GM18907 (cell line): Measurements from ENCODE around the gene SLC39A8.
A peak's percentile ranks its signal among the peaks of the same experiment; 100 is the strongest.
"Not testable (repeated sequence)": the region's sequence is repeated elsewhere in the genome, so short reads cannot be mapped to it uniquely, and the experiment has no call there.

Source experiments
- ATAC-seq: cut with Tn5 transposase; IDR thresholded peaks from one replicate; pipeline ENCODE4 v1.9.1; 2021; ENCODE audit warnings: mild to moderate bottlenecking, moderate library complexity; ENCODE audit not compliant: unreplicated experiment

The SLC39A8 gene

GRCh38 chr4:102344954-102345794 is at the start of gene SLC39A8:
TSS of gene SLC39A8 (minus strand) at chr4:102345482. CDS start at chr4:102344662, 820 bp downstream.
- peak; percentile 91 for ATAC-seq

DNA sequence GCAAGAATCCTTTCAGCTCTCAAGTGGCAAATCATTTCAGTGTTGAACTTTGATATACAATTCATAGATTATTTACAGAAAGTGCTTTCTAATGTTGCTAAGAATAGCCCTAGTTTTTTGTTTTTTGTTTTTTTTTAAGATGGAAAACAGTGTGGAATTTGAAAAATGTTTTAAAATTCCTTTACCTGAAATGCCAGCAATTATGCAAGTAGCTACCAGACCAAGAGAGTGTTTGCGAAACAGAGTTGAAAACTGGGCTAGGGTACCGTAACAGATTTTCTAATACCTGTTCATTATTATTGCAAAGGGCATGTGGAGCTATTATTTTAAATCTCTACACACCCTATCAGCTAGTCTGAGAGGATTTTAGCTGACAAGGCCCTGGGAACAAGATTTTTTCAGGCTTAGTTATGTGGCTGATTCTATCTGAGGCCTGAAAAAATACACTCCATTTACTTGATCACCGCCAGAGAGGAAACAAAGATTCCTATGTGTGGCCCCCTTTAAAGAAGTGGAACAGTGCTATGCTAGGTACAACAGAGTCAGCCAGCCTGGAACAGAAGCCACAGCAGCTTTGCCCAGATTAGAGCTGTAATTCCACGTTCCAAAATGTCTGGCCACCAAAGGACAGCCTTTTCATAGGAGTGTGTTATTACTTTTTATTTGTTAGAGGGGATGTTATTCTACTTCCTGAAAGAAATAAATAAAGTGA is 46.9 kb upstream of the SLC39A8 start:
- ATAC-seq, result no peak

DNA sequence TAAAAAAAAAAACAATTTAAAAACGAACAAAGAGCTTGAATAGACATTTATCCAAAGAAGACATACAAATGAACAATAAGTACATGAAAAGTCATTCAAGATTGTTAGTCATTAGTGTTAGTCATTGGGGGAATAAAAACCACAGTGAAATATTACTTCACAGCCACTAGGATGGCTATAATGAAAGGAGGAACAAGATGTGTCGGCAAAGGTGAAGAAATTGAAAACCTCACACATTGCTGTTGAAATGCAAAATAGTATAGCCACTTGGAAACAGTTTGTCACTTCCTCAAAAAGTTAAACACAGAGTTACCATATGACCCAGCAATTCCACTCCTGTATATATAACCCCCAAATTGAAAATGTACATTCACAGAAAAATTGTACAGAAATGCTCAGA is 45.2 kb upstream of the SLC39A8 start:
- ATAC-seq, result peak; percentile 93

DNA sequence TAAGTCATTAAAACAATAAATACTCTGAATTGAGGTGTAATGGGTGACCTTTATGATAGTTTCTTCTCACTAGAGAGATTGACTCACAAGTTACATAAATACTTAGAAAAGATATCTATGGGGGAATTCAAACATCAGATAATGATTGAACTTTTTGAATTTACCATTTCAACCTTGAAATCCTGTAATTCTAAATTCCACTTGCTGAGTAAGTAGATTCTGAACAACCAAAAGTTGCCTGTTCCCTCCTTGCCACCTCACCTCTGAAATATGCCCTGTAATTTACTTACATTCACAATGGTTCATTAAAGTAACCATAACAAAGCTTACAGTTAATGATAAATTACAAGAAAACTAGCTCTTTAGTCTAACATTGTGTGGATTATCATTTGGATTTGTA is 43.3 kb upstream of the SLC39A8 start:
- no peak for ATAC-seq

DNA sequence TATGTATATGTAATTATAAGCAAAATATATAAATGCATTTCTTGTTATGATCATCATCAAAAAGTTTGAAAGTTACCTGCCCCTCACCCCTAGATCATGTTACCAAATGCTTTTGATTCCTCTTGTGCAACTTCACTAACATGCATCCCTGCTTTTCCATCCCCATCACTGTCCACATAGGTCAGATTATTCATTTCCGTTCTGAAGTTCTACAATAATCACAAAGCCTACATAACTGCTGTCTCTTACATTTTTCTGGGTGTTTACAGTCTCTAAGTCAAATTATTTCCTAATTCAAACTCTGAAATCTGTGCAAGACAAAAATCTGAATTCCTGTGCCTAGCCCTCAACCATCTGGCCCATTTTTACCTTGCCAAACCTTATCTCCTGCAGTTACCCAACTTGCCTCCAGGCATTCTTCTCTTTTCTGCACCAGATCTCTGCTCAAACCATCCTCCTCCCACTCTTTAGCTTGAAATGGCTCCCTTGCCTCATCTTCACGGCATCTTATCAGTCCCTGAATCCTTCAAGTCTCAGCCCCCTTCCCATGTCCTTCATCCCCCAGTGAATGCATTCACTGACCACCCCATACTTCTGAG is 42.4 kb upstream of the SLC39A8 start:
- ATAC-seq, result no peak

DNA sequence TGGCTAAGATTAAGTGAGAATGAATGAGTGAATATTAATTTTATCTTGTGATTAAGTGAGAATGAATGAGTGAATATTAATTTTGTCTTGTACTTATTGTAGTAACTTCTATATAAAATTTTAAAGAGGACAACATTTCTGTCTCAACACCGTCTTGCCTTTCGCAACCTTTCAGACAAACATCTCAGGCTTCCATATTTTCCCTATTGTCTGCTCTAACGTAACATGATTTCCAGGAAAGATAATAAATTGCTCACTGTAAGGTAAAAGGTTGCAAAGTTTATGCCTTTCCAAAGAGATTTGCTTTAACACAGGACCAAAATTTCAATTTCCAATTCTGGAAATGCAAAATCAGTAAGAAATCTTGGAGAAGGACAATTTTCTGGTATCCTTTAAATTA is 41.7 kb upstream of the SLC39A8 start:
- no peak for ATAC-seq

DNA sequence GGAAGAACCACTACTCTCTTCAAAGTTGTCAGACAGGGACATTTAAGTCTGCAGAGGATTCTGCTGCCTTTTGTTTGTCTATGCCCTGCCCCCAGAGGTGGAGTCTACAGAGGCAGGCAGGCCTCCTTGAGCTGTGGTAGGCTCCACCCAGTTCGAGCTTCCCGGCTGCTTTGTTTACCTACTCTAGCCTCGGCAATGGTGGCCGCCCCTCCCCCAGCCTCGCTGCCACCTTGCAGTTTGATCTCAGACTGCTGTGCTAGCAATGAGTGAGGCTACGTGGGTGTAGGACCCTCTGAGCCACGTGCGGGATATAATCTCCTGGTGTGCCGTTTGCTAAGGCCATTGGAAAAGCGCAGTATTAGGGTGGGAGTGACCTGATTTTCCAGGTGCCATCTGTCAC is 35.0 kb upstream of the SLC39A8 start:
- ATAC-seq, result not testable (repeated sequence)

DNA sequence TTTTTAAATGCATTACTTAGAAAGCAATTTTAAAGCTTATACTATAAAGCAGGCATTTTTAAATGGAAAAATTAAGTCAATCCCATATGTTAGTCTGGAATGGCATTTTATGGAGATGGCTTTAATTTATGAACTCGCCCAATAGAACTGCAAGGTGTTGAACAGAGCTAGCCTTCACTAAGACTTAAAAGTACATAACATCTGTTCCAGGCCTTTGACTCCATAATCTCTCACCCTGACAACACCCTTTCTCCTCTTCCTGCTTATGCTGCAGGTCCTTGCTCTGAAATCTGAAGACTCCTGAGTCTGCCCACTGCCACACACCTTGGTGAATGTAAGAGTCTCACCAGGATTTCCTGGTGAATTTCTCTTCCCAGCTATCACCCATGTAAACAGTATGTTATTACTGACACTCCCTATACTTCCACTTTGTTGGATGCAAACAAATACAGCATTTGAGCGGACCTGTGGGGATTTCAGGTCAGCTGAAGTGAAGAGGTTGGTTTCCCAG is 17.7 kb upstream of the SLC39A8 start:
- ATAC-seq, result no peak

DNA sequence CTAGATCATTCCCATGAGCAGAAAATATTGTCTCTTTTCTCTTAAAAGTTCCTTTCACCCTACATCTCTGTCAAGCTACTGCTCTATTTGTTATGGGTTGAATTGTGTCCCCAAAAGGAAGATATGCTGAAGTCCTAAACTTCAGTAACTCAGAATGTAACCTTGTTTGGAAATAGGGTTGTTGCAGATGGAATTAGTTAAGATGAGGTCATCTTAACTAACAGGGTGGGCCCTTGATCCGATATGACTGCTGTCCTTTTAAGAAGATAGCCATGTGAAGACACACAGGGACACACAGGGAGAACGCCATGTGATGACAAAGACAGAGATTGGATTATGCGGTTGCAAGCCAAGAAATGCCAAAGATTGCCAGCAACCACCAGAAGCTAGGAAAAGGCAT is 12.8 kb upstream of the SLC39A8 start:
- ATAC-seq, result no peak

GRCh38 chr4:102357637-102358036 is 12.4 kb upstream of the SLC39A8 start:
- not testable (repeated sequence) for ATAC-seq

GRCh38 chr4:102356562-102357202 is 11.4 kb upstream of the SLC39A8 start:
- ATAC-seq, result no peak

DNA sequence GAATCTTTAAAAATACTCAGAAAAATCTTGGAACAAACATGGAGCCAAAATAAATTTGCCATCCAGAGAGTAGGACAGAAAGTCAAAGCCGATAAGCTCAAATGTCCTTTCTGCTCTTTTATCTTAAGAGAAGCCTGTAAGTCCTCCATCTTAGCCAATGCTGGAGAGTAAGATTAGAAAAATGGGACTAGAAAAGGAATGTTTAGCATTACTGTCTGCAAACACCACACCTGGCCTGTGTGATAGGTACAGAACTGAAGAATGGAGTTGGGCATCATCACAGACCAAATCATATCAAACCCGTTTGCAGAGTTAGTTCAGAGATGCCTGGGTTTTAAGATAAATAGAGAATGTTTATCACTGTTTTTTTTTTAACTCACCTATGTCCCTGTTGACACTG is 10.5 kb upstream of the SLC39A8 start:
- no peak for ATAC-seq

- ATAC-seq, result no peak
Measured at GRCh38 chr4:102354671-102355454, 9.6 kb upstream of the SLC39A8 start.

DNA sequence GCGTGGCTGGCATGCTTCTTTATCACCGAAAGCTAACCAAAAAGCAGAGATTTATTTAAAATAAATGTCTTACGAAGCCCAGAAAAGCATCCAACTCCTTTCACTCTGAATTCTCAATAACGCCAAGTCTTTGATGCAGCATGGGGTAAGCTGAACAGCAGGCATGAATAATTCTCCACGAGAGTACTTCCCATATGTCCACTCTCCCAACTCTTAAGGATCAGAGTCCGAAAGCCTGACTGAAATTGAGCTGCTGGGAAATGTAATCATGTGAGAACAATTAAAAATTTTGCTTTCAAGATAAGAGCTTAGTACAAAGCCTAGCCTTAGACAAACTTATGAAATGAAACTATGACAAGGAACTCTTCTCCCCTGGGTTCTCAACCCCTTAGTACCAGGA is 7.5 kb upstream of the SLC39A8 start:
- no peak for ATAC-seq

DNA sequence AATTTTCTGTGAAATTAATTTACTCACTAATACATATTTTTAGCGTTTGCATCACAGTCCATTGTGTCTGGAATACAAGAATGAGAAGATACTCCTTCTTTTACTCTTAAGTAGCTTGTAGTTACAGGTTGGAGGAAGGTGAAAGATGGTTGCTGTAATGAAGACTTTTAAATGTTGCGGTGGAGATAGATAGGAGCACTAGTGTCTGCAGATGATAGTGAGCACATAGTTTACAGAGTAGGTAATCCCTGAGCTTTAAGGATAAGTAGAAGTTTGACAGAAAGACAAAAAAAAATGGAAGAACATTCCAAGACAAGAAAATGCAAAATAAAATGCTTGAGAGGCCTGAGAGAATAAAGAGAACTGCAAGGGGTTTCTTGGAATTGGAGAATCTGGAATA is 5.4 kb upstream of the SLC39A8 start:
- ATAC-seq, result no peak

- no peak for ATAC-seq
Measured at GRCh38 chr4:102348701-102349100, 3.4 kb upstream of the SLC39A8 start.

DNA sequence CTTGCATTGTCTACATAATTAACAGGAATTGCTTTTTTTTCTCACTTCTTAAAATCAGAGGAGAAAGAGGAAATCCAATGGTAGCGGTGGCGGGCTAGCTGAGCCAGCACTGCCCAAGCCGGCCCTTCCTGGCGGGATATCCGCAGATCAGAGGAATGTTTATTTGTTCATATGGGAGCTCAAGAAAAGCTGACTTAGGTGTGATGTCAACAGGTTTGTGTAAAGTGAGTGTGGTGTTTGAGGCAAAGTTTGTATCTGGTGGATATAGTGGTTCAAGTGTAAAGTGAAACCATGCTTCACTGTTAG is 466 bp upstream of the SLC39A8 start:
- ATAC-seq, result no peak

DNA sequence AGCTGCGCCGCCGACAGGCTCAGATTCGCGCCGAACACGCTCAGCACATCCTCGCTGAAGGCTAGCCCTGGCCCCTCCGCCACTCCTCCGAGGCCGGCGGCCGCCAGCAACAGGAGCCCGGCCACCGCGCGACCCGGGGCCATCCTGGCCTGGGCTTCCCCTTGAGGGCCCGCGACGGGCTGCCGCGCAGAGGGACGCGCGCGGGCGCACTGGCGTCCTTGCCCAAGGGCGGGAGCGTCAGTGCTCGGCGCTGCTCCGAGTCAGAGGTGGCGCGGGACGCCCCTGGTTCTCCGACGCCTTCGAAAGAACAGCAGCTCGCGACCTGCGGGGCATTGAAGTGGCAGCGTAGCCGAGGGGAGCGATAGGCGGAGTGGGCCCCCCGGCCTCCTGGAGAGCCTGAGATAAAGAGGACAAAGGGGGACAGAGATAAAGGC is 745 bp downstream of the SLC39A8 start:
- peak; percentile 59 for ATAC-seq

- ATAC-seq, result peak; percentile 43
Measured at GRCh38 chr4:102343964-102344519, 1.2 kb downstream of the SLC39A8 start.

GRCh38 chr4:102342404-102343074 is 2.7 kb downstream of the SLC39A8 start:
- ATAC-seq, result no peak
